KG1 (cell line): ENCODE data around the gene PROK2.
A peak's percentile ranks its signal among the peaks of the same experiment; 100 is the strongest.

ENCODE experiments used
- DNase-seq: peaks from one replicate; lab custom pipeline; 2025; lab: John Stamatoyannopoulos, UW

Gene PROK2

GRCh38 chr3:71786551-71786950, 1.6 kb upstream of the PROK2 start:
- DNase-seq: no peak

GRCh38 chr3:71786217-71786549, 1.2 kb upstream of the PROK2 start:
- no peak for DNase-seq

GRCh38 chr3:71785532-71786216, 726 bp upstream of the PROK2 start:
- DNase-seq: no peak

GRCh38 chr3:71784201-71784913, 591 bp downstream of the PROK2 start:
- peak; percentile 52 for DNase-seq

GRCh38 chr3:71783152-71783551, 1.8 kb downstream of the PROK2 start:
- no peak for DNase-seq

- no peak for DNase-seq
These were observed 4.5 kb downstream of the PROK2 start for GRCh38 chr3:71780430-71780829.

- peak; percentile 39 for DNase-seq
These were observed 5.1 kb downstream of the PROK2 start for GRCh38 chr3:71779674-71780377.

- no peak for DNase-seq
These were observed 6.6 kb downstream of the PROK2 start for GRCh38 chr3:71778353-71778752.

GRCh38 chr3:71776538-71776937, 8.4 kb downstream of the PROK2 start:
- DNase-seq: no peak

- DNase-seq: no peak
These were observed 13.1 kb downstream of the PROK2 start for GRCh38 chr3:71771884-71772283.

- DNase-seq: no peak
These were observed 13.8 kb downstream of the PROK2 start for GRCh38 chr3:71771126-71771525.

- no peak for DNase-seq
These were observed 21.5 kb downstream of the PROK2 start for GRCh38 chr3:71763426-71763825.

- DNase-seq: no peak
These were observed 24.8 kb downstream of the PROK2 start for GRCh38 chr3:71760140-71760539.

- no peak for DNase-seq
These were observed 25.5 kb downstream of the PROK2 start for GRCh38 chr3:71759401-71759800.

GRCh38 chr3:71758091-71758490, 26.9 kb downstream of the PROK2 start:
- DNase-seq: no peak

GRCh38 chr3:71754610-71755253, 30.2 kb downstream of the PROK2 start:
- no peak for DNase-seq

GRCh38 chr3:71753701-71754609, 31.0 kb downstream of the PROK2 start, which contains the start of gene GPR27:
Gene GPR27 (plus strand): TSS chr3:71753855. CDS start chr3:71754050, 195 bp downstream.
- DNase-seq: no peak

GRCh38 chr3:71752831-71753700, 31.9 kb downstream of the PROK2 start:
- no peak for DNase-seq

GRCh38 chr3:71751602-71752001, 33.3 kb downstream of the PROK2 start:
- DNase-seq: no peak

- no peak for DNase-seq
These were observed 40.2 kb downstream of the PROK2 start for GRCh38 chr3:71744738-71745137.

GRCh38 chr3:71742621-71743020, 42.3 kb downstream of the PROK2 start:
- DNase-seq: no peak
